Lower leg skin (tissue), 3 donors: Measurements from ENCODE around the gene CDKL4.

ENCODE experiments used
- CTCF ChIP-seq, 3 donors: fragments of 450-650 bp; IDR thresholded peaks; one replicate each; pipeline ENCODE4 v1.5.1; 2016; ENCODE audit warnings: antibody characterized with exemption in 3 of 3, mild to moderate bottlenecking in 3 of 3, moderate library complexity in 2 of 3
- POLR2A ChIP-seq, 2 donors: fragments of 450-650 bp; IDR thresholded peaks; one replicate each; pipeline ENCODE4 v1.6.1; 2016 to 2017; ENCODE audit warnings: antibody characterized with exemption in 2 of 2, mild to moderate bottlenecking in 1 of 2, moderate library complexity in 1 of 2

- no peak for TF ChIP-seq CTCF (IDR thresholded peaks at IDR 0.05)
- TF ChIP-seq POLR2A (IDR thresholded peaks at IDR 0.05), result no peak
Observed at GRCh38 chr2:39145906-39146421, 97.8 kb downstream of the CDKL4 start.
